HL-60 (cell line): ENCODE measurements around the gene ANKRD11.

Source experiments
- GABPA ChIP-seq: IDR thresholded peaks from 2 replicates; pipeline ENCODE4 v1.6.1; 2012; ENCODE audit warnings: low read depth
- POLR2AphosphoS5 ChIP-seq: IDR thresholded peaks from 2 replicates; pipeline ENCODE4 v1.6.1; 2012; ENCODE audit warnings: low read depth
- TF ChIP-seq, protein P1 (sequence below): IDR thresholded peaks from one replicate; pipeline ENCODE4 v1.5.1; 2011; ENCODE audit warnings: low read length, control low read depth, inconsistent platforms; ENCODE audit not compliant: insufficient read depth
- TF ChIP-seq, protein P2 (sequence below): IDR thresholded peaks from 2 replicates; pipeline ENCODE4 v1.6.1; 2012; ENCODE audit warnings: low read depth; ENCODE audit not compliant: insufficient replicate concordance

DNA sequence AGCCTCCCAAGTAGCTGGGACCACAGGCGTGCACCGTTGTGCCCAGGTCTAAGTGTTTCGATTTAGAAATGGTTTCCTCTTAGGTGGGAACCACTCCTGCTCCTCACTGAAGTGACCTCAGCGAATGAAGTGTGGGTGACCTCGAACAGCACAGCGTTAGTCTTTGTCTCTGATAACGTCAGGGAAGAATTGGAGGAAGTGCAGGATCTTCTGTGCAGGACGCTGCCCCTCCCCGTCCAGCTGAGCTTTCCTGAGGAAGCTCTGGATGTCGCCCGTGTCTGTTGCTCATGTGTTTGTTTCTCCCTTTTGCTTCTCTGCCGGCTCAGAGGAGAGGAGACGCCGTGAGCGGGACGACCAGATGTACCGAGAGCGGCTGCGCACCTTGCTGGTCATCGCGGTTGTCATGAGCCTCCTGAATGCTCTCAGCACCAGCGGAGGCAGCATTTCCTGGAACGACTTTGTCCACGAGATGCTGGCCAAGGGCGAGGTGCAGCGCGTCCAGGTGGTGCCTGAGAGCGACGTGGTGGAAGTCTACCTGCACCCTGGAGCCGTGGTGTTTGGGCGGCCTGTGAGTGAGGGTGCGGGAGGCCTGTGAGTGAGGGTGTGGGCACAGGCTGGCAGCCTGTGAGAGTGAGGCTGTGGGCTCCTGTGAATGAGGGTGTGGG is 33.5 kb upstream of the ANKRD11 start:
- TF ChIP-seq, protein P1, sequence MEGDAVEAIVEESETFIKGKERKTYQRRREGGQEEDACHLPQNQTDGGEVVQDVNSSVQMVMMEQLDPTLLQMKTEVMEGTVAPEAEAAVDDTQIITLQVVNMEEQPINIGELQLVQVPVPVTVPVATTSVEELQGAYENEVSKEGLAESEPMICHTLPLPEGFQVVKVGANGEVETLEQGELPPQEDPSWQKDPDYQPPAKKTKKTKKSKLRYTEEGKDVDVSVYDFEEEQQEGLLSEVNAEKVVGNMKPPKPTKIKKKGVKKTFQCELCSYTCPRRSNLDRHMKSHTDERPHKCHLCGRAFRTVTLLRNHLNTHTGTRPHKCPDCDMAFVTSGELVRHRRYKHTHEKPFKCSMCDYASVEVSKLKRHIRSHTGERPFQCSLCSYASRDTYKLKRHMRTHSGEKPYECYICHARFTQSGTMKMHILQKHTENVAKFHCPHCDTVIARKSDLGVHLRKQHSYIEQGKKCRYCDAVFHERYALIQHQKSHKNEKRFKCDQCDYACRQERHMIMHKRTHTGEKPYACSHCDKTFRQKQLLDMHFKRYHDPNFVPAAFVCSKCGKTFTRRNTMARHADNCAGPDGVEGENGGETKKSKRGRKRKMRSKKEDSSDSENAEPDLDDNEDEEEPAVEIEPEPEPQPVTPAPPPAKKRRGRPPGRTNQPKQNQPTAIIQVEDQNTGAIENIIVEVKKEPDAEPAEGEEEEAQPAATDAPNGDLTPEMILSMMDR: no peak
- no peak for TF ChIP-seq POLR2AphosphoS5
- TF ChIP-seq, protein P2, sequence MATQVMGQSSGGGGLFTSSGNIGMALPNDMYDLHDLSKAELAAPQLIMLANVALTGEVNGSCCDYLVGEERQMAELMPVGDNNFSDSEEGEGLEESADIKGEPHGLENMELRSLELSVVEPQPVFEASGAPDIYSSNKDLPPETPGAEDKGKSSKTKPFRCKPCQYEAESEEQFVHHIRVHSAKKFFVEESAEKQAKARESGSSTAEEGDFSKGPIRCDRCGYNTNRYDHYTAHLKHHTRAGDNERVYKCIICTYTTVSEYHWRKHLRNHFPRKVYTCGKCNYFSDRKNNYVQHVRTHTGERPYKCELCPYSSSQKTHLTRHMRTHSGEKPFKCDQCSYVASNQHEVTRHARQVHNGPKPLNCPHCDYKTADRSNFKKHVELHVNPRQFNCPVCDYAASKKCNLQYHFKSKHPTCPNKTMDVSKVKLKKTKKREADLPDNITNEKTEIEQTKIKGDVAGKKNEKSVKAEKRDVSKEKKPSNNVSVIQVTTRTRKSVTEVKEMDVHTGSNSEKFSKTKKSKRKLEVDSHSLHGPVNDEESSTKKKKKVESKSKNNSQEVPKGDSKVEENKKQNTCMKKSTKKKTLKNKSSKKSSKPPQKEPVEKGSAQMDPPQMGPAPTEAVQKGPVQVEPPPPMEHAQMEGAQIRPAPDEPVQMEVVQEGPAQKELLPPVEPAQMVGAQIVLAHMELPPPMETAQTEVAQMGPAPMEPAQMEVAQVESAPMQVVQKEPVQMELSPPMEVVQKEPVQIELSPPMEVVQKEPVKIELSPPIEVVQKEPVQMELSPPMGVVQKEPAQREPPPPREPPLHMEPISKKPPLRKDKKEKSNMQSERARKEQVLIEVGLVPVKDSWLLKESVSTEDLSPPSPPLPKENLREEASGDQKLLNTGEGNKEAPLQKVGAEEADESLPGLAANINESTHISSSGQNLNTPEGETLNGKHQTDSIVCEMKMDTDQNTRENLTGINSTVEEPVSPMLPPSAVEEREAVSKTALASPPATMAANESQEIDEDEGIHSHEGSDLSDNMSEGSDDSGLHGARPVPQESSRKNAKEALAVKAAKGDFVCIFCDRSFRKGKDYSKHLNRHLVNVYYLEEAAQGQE: no peak
- TF ChIP-seq GABPA: no peak
